HG03060 (cell line): ENCODE measurements around the gene TH.

Experiments
- ATAC-seq: cut with Tn5 transposase; IDR thresholded peaks from one replicate; pipeline ENCODE4 v1.9.1; 2021; ENCODE audit warnings: low read depth, moderate number of reproducible peaks; ENCODE audit not compliant: unreplicated experiment

The TH gene

DNA sequence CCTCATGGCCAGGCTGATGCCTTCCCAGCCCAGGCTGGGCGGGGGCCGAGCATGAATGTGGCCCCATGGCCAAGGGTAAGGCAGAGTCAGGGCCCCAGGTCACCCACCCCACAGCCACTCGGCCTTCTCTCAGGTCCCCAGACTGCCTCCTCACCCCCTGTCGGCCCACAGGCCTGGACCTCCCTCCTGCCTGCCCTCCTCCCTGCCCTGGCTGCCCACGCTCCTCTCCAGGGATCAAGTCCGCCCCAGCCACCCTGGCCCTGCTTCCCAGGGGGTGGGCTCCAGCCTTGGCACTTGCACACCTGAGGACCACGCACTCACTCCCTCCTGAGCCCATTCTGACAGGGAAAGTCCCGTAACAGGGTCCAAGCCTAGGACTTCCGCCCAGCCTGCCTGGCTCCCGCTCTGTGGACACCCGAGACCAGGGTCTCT lies 37.8 kb upstream of the TH start:
- no peak for ATAC-seq

DNA sequence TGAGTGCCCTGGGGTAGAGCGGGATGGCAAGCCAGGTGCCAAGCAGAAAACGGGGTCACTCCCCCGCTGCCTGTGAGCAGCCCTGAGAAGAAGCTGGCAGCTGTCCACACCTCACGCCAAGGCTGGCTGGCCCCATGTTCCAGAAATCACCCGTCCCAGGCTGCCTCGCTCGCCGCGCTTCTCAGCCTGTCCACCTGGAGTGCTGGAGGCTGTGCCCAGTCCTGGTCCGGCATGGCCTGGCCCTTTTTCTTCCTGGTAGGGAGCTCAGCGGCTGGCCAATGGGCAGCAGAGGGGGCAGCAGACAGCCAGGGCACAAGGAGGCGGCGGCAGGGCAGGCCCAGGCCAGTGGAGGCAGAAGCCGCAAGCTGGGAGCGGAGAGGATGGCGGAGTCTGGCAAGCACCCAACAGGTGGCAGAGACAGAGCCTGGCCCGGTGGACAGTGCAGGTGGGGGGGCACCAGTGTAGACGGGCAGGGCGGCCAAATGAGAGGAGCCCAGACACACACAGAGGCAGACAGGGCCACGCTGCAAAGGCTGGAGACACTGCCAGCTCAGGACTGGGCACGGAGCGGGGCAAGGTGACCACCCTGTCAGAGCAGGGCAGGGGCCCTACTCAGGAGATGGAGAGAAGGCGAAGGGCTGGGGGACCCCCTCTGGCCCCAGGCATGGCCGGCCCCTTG lies 37.2 kb upstream of the TH start:
- no peak for ATAC-seq

DNA sequence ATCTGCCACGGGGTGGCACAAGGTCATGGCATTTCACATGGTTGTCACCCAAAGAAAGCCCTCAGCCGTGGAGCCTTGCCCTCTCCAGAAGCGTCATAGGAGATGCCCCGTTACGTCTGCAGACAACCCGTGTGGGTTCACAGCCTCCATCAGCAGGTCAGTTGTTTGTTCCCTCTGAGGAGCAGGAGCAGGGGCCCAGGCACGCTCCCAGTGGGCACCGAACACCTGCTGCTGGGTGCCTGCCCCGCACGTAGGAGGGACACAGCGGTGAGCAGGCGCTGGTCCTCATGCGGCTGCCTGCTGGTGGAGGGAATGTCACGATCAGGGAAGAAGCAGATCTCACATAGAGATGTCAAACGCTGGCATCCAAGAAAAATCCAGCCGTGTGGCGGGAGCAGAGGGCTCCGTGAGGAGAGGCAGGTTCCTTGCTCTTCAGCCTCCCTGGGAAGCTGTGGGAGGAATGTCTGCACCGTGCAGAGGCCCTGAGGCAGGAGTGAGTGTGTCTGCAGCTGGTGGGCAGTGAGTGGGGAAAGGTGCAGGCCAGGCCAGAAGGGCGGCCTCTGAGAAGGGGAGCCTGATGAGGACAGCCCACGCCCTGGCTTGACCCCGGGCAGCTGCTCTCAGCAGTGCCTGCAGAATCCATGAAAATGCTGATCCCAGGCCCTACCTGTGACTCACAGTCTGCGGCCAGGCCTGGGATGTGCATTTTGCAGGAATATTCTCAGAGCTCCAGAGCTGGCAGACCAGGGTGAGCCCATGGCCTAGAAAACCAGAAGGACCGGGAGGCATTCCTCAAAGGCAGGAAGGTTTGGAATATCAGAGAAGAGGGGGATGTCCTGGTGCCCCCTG lies 36.4 kb upstream of the TH start:
- no peak for ATAC-seq

DNA sequence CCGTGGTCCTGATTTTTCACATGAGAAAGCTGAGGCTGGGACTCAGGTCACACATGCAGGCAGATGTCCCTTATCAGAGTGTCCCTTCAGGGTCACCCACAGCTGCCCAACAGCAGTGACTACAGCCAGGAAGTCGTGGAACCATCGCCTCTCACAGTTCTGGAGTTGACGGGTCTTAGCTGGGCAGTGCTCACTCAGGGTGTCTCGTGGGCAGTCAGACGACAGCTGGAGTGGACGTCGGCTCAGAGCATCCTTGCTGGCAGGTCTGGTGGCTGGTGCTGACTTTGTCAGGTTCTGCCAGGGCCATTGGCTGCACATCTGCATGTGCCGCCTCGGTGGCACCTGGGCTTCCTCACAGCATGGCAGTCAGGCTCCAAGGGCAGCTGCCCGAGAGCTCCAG lies 35.6 kb upstream of the TH start:
- ATAC-seq, result no peak

DNA sequence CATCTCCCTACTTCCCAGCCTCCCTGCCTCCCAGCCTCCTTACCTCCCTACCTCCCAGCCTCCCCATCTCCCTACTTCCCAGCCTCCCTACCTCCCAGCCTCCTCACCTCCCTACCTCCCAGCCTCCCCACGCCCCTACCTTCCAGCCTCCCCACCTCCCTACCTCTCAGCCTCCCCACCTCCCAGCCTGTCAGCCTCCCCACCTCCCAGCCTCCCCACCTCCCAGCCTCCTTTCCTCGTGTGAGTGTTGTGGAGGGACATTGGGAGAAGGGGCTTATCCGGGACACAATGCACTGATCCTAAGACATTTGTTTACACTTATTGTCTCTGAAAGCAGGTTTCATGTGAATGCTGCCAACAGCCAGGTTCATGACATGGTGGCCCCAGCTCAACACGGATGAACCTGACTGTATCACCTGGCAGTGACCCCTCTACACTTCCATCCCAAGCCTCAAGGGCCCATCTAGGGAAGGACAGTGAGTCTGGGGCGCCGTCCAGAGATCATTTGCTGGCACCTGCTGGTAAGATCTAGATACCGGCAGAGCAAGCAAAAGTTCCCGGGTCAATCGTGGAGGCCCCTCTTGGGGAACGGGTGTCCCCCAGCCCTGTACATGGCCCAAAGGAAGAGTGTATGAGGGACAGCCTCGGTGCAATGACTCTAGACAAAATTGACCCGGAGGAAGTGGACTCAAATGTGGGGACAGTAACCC lies 34.5 kb upstream of the TH start:
- ATAC-seq, result no peak

DNA sequence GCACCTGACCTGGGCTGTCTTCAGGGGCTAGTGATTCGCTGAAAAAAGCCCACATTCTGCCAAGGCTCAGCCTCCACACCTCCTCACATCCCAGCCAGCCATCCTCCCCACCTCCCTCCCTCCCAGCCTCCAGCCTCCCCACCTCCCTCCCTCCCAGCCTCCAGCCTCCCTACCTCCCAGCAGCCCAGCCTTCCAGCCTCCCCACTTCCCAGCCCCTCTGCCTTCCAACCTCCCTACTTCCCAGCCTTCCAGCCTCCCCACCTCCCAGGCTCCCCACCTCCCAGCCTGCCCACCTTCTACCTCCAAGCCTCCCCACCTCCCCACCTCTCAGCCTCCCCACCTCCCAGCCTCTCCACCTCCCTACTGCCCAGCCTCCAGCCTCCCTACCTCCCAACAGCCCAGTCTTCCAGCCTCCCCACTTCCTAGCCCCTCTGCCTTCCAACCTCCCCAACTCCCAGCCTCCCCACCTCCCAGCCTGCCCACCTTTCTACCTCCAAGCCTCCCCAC lies 33.7 kb upstream of the TH start:
- ATAC-seq, result no peak

DNA sequence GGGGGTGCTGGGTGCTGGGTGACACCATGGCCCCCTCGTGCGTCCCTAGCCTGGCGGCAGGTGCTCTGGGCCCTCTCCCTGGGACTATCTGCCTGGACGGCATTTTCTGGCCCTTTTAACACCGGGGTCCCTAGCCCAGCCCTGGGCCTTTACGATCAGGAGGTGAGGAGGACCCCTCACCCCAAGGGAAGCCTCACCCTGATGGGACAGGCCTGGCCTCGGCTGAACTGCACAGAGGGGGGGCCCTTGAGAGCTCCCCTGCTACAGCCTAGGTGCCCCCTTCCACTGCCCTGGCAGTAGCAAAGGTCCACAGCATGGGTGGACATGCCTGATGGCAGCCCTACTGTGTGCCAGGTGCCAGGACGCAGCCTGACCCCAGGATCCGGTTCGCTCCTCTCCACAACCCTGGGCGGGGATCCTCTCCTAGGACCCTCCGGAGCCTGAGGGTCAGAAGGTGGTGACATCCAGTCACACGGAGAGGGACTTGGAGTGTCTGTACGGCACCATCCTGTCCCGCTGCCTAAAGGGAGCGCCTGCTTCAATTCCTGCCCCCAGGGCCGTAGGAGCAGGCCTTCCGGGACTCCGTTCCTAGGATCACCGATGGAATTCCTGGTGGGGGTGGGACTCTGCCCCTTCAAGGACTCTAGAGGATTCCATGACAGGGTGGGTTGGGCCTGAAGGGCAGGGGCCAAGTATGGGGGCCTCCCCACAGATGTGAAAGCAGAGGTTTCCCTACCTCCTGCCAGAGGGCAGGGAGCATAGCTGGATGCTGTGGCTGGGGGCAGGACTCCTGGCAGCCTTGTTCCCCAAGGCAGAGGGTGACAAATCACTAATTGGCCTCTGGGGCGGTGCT lies 33.0 kb upstream of the TH start:
- ATAC-seq, result no peak

DNA sequence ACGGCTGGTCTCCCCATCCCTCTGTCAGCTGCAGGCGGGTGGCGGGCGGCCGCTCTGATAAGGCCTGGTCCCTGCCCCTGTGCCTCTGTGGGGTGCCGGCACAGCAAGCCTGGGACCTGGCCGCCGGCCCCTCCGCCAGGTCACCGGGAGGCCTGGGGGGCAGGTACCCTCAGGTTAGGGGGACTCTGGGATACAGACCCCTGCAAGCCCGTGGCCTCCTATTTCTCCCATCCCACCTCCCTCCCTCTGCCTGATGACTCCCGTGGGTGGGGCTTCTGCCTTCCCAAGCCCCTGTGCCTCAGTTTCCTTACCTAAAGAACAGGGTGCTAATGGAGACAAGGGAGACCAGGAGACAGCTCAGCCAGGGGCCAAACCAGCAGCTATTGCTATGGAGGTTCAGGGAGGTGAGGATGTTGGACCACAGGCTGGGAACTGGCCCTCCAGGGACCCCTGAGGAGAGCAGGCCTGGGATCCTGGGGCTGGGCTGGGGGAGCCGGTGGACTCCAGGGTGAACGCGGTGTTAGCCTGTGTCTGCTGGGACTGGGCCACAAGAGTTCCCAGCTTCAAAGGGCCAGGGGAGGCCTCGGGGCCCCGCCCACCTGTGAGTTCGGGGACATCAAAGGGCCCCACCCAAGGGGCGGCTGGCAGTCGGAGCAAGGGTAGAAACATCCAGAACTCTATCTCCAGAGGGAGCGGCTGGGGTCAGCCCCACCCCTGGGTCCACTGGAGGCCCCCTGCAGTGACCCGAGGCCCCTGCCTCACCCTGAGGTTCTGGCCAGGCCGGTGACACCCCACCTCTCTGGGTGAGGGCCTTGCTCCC lies 32.0 kb upstream of the TH start:
- ATAC-seq, result no peak

DNA sequence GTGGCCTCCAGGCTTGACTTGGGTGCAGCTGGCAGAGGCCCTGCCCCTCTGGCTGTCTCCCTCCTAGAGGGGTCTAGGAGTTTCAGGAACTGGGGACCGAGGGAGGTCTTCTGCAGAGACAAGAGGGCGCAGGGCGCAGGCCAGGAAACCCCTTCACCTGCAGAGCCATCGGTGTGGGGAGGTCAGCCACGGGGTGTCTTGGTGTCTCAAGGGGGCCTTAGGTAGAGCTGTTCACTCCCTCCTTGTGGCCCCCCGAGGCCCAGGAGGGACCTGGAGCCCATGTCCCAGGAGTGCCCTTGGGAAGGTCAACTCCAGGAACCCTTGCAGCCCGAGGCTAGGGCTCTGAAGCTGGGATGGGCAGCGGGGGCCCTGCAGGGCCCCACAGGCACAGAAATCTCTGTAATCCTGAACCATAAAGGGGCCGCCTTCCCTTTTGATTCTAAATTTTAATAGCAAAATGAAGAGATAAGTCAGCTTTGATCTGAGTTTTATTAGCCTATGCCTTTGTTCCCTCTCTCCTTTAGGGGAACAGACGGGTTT lies 31.4 kb upstream of the TH start:
- ATAC-seq, result no peak

DNA sequence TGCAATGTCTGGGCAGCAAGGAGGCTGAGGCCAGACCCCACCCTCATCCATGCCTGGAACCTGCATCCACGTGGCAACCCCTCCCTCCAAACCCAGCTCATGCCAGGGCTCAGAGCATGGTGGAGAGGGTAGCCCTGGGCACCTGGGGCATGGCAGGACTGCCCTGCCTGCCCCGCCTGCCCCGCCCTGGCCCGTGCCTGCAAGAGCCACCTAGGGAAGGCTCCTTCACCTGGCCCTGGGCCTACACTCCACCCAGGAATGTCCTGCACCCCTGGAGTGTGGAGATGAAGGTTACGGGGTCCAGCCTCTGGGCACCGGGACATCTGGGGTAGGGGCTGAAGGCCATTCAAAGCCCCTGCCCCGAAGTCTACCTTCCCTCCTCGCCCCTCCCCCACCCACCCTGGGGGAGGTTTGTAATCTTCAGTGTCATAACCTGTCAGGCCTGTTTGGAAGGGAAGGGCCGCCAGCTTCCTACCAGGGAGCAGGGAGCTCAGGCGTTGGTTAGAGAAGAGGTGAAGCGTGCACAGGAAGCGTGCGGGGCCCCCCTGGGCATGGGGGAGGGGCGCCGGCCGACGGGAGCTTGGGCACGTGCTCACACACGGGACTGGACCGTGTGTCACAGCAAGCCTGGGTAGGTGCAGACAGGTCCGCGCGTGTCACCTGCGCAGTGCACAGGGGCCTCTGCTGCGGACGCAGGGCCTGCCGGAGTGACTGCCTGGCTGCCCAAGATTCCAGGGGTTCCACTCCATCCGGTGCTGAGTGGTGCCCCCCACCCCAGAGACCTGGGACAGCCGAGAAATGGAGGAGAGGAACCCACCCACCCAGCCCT lies 30.7 kb upstream of the TH start:
- ATAC-seq, result no peak

DNA sequence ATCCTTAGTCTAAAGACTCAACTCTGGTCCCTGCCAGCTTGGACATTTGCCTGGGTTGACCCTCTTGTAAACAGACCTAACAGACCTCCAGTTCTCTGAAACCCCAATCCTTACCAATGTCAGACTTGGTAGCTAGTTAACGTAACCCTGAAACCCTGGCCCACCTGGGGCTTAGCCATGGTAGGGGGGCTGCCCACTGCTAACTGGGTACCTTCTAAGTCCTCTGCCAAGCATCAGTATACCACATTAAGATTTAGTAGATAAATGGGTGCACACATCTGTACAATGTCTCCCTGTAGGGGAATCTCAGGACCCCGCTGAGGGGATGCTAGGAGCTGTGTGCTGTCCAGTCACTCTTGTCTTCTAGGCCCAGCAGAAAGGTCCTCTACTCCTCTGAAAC lies 29.9 kb upstream of the TH start:
- ATAC-seq, result no peak

DNA sequence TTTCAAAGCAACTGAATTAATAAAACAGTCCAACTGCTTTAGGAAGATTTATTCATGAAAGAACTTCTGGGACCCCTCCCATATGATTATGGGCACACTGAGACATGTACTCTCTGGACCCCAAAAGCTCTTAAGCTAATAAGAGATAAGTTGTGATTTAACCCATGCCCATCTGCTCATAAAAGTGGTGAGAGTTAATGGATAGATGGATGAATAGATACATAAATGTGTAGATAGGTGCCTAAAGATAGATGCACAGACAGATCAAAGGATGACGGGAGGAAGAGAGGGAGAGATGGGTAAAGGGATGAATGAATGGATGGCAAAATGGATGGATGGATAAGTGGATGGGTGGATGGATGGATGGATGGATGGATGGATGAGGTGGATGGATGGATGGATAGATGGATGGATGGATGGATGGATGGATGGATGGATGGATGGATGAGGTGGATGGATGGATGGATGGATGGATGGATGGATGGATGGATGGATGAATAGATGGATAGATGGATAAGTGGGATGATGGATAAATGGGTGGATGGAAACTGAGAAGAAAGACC lies 29.4 kb upstream of the TH start:
- ATAC-seq, result no peak

DNA sequence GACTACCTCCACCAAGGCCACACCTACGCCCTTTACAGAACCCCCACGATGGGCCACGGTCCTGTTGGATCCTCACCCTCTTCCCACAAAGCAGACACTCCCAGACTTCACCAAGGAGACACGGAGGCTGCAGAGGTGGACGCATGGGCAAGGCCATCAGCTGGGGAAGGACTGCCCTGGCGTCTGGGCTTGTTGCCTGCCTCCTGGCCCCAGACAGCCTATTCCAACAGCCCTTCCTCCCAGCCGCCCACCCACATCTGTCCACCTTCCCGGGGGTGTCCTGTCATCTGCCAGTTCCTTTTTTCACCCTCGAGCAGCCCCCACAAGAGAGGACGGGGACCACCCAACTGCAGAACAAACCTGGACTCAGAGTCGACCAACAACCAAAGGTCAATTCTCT lies 28.9 kb upstream of the TH start:
- no peak for ATAC-seq

DNA sequence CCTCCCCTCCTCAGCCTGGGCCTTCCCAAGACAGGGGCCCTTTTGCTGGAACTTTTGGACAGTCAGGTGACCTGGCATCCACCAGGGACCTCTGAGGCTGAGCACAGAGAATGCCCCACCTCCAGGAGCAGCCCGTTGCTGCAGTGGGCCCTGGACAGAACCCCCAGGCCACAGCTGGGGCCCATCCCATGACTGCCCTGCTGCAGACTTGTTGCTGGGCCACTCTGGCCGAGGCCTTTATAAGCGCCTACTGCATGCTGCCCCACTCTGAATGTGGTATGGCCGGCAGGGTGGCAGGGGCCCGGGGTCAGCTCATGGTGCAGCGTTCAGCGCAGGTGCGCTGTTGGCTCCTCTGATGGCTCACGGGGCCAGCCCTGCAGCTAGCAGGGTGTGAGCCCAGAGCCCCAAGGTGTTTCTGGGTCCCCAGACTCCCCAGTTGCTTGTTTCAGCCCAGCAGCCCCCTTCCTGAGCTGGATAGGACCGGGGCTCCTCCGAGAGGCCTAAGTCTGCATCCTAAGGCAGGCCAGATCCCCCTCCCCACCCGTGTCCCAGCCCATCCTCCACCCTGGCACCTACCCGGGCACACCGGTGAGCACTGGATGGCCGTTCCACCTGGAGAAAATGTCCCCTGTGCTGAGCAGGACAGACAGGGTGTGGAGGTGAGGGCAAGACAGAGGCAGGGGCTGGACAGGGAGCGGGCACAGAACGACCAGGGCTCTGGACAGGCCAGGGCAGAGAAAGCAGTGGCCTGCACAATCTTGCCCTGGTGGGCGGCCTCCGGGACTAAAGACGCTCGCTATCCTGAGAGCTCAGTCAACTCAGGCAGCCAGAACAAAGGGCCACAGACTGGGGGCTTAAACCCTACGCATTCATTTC lies 28.1 kb upstream of the TH start:
- no peak for ATAC-seq

DNA sequence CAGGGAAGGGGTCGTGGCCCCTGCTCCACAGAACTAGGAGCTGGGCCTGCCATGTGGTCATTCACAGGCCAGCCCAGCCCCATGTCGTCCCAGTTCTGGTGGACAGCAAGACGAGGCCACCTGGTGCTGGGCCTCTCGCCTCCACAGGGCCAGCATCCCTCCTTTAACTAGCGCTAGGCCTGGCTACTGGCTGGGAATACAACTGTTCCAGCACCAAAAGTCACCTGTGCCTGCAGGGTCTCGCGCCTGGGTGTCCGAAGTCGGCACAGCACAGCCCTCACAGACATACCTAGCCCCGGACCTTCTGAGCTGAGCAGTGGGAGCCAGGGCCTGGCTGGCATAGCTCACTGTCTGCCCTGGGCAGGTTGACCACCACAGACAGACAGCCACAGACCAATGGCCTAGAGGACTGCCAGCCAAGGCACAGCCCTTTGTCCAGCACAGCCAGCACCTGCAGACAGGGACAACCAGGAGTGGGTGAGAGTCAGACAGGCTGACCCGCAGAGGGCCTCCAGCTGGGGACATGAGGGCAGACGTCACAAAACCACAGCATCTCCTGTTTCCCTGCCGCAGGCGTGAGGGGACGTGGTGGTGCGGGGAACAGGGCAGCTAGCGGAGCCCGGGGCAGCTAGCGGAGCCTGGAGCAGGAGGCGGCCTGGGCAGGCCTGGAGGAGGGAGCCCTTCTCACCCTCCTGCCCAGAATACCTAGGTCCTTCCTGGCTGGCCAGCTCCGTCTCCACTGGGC lies 27.2 kb upstream of the TH start:
- no peak for ATAC-seq

DNA sequence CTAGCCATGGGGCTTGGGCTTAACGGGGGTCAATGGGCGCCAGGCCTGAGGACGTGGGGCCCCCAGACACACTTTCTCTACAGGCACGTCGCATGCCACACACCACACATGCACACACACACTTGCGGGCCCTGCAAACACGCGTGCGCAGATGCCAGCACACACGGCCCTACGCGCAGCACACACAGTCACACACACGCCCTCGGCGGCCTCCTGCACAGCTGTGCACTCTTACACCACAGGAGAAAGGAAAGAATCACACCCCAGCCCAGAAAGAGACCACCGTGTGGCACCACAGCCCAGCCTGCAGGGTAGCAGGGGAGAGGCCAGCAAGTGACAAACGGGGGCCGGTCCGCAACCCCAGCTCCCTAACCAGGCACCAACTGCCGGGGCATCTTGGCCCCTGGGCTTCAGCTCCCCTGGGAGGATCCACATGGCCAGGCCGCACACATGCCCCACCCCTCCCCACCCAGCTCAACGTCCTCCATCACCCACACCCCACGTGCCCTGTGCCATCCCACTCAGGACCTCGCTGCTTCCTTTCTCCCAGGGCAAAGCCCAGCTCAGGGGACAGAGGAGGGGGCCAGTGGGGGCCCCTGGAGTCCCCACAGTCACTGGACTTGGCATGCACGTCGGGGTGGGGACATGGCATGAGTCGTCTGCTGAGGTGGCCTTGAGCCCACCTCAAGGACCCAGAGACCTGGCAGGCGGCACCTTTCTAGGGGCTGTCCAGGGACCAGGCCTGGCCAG lies 26.3 kb upstream of the TH start:
- ATAC-seq, result no peak
